Caki2 (cell line): ENCODE data around the gene TPPP. TPM values are rescaled to one million over a fixed set of nuclear protein-coding genes. Genes with fewer than 3 reads are reported as not detected.
A peak's percentile ranks its signal among the peaks of the same experiment; 100 is the strongest.

Experiments used
- DNase-seq: peaks from one replicate; pipeline ENCODE4 v3.0.0-alpha.2; 2015; ENCODE audit warnings: low read depth
- in situ Hi-C: cut with HindIII; loops from 2 replicates; pipeline ENCODE4 v1.10.0; 2016; ENCODE audit warnings: low sequenced_read_pairs, low pct_unique_long_range_greater_than_20kb, mixed read lengths
- total RNA-seq: library from RNA; depleted of rRNA; stranded (reverse); fragments of >200 nt; shearing (Covaris generic); gene quantifications from 2 replicates; pipeline ENCODE4 v1.2.3, GENCODE V29; 2014; ENCODE audit warnings: low replicate concordance

Gene TPPP
- total RNA-seq, 1 experiment from 2014 or later: 0.34 TPM

DNA sequence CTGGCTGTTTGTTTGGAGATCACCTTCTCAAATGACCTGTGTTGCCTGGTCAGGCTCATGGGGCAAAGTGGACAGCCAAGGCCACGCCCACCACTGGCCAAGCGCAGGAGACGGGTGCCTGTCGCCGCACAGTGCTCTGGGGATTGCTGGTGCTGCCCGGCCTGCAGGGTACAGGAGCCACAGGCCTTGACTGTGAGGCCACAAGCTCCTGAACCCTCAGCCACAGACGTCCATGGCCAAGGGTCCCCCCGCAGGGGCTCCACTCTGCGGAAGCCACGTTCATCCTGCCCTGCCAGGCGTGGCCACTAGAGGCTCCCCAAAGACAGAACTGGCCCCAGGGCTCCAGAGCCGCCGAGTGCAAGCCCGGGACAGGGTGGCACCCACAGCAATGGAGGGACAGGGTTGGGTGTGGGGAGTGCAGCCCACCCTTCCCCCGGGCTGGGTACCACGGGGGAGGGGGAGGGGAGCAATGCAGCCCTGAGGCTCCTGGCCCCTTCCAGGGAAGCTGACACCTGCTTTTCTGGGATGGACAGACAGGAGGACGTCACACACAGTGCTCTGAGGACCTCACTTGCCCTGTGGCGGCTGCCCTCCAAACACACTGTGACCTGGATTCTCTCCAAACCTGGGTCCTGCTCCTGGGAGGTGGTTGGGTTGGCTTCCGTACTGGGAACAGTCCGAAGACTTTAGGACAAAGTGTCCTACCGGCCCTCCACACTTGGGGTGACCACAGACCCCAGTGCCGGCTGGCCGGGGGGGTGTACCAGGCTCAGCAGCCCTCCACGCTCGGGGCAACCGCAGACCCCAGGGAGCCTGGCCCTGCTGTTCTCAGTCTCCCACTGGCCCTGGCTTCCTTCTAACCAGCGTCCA lies 21.5 kb downstream of the TPPP start:
- peak; percentile 67 for DNase-seq
- in situ Hi-C loops: no loop called here

DNA sequence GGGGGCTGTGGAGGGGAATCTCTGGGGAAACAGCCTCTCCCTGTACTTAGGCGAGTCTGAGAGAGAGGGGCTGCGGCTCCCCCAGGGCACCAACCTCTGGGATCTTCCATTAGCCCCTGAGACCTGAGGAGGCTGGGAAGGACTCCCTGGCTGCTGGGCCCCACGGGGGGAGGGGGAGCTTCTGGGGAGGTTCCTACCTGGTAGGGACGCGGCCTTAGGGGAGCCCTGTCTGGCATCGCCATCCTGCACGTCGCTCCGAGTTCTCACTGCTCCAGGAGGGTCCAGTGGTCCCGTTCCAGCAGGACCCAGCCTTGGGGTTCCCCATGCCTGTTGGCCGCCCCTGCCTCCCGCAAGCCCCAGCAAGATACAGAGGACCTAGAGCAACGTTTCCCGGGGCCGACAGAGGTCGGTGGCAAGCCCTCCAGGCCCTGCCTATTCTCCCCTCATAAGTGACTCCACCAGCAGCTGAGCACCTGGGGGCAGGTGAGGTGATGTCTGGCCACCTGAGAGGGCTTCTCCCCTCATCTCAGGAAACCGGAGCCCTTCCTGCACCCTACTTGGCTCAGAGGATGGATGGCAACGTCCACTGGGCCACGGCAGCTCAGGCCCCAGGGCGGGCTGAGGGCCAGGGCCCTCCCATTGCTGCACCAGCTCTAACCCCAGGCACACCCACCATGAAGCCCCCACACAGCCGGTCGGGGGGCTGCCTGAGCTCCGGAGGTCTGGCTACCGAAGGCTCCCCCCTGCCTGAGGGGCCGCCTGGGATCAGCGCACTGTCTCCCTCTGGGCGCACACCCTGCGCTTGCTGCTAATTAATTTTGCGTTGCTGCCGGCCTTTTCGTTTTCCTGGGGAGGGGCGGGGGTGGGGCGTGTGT lies 22.5 kb downstream of the TPPP start:
- in situ Hi-C loops: no loop called here
- DNase-seq: no peak

DNA sequence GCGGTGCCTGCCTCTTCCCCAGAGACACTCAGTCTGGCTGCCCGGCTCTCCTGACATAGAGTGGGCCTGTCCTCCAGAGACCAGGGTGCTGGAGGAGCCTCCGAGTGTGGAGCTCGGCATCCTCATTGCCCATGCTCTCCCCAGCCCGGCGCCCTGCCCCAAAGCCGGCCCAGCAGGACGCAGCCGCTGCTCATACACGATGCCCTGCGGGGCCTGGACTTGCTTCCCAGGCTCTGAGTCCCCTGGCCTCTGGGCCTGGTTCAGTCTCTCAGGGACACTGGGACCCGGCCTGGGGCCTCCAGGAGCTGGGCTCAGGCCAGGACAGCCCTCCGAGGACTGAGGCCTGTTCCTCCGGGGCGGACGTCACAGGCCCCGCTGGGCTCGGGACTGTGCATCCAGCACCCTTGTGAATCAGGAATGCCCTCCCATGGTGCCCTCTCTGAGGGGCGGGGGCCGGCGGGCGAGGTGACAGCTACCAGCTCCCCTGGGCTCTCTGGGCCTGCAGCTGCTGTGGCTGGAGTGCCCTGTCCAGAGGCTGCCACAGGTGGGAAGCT lies 23.2 kb downstream of the TPPP start:
- in situ Hi-C loops: no loop called here
- no peak for DNase-seq

DNA sequence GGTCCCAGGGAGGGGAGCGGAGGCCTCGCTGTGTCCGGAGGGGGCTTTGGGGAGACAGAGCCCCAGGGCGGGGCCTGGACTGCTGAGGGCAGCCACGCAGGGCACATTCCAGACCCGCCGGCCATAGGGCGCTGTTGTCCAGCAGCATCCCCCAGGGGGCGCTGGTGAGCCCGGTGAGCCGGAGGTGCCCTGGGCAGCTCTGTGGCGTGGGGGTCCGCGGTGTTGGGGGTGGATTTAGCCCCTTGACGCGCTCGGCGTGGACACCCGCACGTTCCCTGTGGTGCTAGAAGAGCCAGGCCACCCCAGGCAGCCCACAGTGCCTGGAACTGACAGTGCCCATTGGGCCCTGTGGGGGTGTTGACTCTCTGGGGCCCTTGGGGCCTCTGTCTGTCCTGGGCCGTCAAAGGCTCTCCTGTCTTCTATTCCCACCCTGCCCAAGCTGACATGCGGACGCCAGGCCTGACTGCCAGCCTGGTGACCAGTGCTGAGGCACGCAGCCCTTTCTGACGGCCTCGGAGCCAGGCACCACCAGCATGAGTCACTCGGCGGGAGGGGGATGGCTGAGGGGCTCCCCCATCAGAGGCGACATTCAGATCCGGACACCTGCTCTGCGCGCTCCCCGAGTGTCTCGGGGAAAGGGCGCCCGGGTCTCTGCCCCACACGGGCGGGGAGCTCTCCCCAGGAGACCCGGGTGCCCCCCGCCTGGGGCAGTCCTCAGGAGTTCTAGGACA lies 23.9 kb downstream of the TPPP start:
- DNase-seq: no peak
- in situ Hi-C loops: no loop called here

DNA sequence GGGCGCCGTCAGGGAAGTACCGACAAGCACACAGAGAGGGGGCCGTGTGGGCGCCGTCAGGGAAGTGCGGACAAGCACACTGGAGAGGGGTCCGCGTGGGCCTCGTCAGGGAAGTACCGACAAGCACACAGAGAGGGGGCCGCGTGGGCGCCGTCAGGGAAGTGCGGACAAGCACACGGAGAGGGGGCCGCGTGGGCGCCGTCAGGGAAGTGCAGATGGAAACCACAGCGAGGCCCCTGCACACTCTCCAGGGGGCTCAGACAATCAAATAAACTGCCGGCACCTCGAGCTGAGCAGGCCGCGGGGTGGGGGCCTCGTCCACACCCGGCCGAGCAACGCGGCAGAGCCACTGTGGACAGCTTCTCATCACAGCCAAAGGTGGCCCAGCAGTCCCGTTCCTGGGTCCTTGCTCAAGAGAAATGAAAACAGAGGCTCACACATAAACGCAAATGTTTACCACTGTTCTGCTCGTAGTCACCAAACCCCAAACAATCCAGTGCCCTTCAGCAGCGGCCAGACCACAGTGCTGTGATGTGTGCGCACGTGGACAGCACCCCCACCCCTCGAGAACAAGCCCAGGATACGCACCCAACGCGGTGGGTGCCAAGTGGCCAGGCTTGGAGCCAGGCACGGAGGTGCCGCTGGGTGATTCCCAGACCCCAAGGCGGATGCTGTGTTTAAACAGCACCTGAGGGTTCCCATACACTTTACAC lies 24.7 kb downstream of the TPPP start:
- in situ Hi-C loops: no loop called here
- DNase-seq: no peak

DNA sequence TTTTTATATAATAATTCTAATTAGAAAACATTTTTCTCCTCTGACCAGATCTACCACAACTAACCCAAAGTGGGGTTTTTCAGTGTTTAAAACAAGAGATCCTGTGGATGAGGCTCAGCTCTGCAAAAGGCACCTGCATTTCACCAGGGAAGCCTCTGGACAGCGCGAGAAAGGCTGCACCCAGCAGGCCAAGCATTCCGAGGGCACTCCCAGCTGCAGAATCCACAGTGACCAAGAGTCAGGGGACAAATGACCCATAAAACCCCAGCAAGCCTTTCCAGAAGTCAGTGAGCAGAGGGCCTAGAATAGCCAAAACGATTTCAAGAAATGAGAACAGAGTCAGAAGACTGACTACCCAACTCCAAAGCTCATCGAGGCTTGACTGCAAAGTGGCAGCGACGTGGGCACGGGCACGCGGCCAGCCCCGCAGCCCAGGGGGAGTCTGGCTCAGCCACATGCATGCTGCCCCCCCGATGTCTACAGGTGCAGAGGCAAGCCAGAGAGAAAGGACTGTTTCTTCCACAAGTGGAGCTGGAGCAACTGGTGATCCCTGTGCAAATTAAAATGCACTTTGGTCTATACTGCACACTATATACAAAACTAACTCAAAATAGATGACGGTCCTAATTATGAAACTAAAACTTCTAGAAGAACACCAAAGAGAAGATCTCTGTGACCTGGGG lies 26.2 kb downstream of the TPPP start:
- DNase-seq: no peak
- in situ Hi-C loops: no loop called here

DNA sequence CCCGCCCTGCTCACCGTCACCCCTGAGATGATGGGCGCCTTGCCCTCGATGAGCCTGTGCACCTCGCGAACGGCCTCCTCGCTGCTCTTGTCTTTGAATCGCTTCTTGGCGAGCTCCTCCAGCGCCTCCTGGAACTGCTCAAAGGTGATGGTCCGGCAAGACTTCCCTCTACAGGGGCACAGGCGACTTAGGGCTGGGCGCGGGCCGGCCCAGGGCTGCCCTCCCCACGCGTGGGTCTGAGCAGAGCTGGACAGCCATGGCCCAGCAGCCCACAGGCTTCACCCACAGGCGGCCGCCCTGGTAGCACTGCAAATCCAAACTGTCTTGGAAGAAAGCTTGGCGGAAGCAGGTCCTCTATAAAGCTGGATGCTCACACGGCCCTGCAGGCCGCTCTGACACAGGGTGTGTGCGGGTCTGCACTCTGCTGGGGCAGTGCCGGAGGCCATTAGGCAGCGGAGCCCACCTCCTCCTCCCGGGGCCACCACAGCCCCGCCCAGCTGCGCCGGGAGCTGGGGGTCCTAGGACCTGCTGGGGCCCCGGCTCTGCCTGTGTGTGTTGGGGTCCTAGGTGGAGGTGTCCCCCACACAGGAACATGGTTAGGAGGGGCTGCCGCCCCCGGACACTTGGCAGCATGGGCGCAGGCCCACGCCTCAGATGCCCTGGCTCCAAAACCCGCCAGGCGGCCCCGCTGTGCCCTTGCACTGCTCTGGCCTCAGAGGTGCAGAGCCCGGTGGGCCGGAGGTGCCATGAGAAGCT lies 27.0 kb downstream of the TPPP start:
- DNase-seq: no peak
- in situ Hi-C loops: no loop called here

DNA sequence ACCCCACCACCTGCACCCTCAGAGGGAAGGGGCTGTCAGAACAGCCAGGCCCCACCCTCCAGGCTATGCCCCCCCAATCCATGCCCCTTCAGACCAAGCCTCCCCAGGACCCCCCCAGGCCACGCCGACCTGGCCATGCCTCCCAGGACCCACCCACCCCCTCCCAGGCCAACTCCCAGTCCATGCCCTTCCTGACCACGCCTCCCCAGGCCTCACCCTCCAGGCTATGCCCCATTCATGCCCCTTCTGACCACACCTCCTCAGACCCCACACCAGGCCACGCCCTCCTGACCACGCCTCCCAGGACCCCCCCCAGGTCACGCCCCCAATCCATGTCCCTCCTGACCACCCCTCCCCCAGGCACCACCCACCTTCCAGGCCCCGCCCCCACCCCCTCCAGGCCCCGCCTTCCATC lies 27.6 kb downstream of the TPPP start:
- in situ Hi-C loops: no loop called here
- DNase-seq: no peak

DNA sequence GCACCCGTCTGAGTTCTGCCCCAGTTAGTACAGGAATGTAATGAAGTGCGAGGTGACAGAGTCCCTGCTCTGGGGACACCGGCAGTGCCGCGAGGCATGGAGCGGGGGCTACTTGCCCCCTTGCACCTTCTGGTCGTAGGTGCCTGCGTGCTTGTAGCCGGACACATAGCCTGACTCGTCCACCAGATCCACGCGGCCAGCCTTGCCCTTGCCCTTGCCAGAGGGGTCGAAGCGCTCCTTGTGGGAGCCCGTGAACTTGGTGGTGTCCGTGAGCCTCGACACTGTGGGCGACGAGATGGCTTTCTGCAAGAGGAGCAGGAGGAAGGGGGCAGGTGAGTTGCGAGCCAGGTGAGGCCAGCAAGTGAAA lies 28.2 kb downstream of the TPPP start:
- in situ Hi-C loops: no loop called here
- no peak for DNase-seq

DNA sequence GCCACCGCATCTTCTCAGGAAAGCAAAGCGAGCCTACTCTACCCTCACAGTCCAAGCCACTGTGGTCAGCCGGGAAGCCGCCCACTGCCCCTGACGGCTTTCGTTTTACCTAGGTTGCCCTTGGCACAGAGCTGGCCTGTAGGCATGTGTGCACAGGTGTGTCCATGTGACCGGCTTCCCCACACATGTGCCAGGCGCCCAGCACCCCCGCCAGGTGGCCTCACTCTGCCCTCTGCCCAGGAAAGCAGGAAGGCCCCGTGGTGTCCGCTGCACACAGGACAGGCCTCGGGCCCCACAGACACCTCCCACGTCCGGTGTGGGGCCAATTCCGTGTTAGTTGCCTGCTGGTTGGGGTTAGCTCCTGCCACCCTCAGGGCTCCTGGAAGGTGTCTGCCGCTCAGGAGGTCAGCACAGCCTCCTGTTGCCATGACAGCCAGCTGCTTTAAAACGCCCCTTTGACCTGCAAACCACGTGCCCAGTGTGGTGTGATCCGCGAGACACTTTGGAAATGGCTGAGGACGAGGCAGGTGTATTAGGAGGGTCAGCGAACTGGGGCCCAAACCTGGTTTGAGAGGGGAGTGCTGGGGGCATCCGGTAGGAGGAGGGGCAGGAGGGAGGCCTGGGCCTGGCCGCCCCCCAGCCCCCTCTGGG lies 28.7 kb downstream of the TPPP start:
- no peak for DNase-seq
- in situ Hi-C loops: no loop called here

DNA sequence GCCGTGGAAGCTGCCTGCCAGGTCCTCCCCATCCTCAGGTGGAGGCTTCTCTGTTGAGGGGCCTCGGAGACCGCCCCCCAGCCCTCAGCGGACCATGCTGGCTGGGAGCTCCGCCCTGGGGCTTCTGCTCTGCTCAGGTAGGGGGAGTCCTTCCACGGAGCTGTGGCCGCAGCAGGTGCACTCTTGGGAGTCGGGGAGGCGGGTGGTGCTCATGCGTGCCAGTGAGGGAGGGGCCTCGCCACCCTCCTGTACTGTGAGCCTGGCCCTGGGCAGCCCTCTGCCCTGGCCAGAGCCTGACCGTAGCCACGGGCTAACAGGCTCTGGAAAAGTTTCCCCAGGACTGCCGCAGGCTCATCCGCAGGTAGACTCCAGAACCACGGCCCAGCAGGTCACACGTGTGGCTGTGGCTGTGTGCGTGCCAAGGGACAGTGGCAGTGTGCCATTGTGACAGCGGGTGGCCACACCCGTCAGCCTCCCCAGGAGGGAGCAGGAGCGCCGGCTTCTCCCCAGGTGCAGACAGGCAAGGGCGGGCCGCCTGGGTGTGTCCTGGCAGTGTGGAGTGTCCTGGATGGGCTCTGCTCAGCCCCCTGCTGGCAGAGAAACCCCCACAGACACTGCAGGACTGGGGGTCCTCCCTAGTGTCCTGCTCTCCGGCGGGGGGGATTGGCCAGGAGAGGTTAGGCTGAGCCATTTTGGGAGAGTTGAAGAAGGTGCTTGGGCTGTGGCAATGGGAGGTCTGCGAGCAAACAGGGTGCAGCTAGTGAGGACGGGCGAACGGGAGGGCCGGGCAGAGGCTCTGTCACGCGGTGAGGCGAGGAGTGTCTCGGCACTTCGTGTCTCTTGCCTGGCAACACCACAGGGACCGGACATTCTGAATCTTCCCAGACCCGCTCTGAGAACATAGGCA lies 29.5 kb downstream of the TPPP start:
- DNase-seq: no peak
- in situ Hi-C loops: no loop called here

DNA sequence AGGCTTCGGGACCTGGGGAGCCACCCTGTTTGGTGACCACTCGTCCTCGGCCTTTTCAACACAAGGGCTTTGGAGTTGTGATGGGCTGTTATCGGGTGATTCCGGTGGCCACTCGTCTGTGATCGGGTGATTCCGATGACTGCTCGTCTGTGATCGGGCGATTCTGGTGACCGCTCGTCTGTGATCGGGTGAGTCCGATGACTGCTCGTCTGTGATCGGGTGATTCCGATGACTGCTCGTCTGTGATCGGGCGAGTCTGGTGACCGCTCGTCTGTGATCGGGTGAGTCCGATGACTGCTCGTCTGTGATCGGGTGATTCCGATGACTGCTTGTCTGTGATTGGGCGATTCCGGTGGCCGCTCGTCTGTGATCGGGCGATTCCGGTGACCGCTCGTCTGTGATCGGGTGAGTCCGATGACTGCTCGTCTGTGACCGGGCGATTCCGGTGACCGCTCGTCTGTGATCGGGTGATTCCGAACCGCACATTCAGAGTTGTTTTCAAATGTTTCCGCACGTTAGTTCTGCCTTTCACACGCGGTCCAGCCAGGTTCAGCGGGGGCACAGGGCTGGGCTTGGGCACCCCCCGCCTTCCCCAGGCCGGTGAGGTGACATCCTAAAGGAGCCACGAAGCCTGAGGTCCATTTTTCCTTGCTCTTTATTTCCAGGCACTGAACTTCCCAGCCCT lies 30.3 kb downstream of the TPPP start:
- in situ Hi-C loops: no loop called here
- DNase-seq: no peak

DNA sequence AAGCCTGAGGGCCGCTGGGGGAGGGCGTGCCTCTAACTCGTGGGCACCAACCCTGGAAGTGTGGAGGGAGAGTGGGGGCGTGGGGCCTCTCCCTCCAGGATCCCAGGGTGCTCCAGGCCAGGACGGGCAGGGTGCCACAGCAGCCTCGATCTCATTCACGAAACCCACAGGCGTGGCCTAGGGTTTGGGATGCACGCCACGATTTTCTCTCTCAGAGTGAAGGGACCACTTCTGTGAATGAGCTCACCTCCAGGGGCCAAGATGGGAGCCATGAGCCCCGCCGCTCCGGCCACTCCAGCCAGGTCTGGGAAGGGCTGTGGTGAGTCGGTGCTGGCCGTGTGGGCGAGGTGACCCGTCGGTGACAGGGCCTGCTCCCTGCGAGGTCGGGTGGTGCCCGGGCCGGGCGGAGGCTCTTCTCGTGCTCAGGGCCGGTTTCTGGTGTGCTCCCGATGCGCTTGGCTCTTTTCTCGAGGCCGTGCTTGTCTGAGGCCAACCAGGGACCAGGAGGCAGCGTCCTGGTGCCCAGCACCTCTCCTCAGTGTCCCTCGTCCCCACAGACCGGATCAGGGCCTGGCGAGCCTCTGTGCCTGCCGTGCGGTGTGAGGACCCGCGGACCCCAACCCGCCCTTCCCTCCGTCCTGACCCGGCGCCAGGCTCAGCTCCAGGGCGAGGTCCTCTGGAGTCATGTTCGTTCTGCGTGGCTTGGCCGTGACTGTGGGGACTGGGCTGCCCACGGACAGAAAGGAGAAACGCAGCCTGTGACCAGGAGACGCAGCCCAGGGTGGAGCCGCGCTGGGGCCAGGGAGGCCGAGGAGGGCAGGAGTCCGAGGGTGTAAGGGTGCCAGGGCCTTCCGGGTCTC lies 31.0 kb downstream of the TPPP start:
- no peak for DNase-seq
- in situ Hi-C loops: no loop called here

DNA sequence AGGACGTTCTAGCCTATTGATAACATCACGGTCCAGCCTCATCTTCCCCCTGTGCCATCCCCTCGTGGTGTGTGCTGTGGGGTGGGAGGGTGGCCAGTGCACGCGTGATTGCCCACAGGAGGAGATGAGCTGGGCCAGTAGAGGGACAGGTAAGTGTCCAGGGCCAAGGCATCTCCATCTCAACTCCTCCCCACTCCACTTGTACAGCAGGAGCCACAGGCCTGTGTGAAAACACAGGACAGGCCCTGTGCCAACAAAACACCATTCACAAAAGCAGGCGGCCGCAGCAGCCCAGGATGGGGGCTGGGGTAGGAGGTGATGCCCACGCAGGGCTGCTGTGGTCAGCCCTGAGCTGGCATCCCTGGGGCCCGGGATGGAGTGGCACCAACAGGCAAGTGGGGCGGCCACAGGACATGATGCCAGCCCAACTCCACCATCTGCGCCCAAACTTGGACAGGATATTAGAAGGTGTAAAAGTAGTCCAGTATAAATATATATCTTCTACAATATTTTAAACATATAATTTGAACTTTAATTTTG lies 32.6 kb downstream of the TPPP start:
- in situ Hi-C loops: no loop called here
- no peak for DNase-seq
